GM19025 (cell line): ENCODE results near the gene NADSYN1.

Experiments
- ATAC-seq: cut with Tn5 transposase; IDR thresholded peaks from one replicate; pipeline ENCODE4 v1.9.1; 2021; ENCODE audit warnings: mild to moderate bottlenecking, low read depth, moderate library complexity; ENCODE audit not compliant: unreplicated experiment

The NADSYN1 gene

DNA sequence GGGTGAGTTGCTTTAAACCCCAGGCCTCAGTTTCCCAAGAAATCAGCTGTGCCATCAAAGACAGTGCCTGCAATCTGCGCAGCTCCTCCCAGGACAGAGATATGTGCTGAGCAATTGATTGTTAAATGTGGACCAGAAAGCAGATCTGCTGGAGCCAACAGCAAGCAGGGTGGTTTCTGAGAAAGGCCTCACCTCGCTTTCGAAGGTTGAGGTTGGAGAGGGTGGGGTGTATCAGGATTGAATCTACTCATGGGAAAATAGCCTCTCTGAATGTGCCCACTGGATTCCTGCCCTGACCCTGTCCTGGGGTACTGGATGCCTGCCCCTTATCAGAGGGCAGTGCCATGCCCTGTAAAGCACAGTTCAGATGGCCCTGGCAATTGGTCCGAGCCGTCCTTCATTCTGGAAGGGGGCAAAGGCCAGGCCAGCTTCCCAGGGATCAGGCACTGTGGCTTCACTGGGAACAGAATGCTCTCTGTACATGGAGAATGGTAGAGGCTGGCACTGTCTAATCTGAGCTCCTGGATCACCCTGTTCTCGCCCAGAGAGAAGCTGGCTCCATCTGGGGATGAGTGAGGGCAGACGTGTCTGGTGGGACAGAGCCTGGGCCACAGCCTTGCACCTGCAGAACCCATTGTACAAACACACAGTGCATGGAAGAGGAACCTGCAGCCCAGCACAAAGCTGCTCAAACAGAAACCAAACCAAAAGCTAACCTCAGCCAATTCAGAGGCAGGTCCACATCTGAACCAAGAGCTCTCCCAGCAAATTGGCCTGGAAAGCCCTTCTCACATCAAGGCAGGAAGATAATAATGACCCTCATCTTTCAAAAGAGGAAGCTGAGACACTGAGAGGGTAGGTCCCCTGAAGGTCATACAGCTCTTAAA is 20.0 kb upstream of the NADSYN1 start:
- ATAC-seq, result no peak

DNA sequence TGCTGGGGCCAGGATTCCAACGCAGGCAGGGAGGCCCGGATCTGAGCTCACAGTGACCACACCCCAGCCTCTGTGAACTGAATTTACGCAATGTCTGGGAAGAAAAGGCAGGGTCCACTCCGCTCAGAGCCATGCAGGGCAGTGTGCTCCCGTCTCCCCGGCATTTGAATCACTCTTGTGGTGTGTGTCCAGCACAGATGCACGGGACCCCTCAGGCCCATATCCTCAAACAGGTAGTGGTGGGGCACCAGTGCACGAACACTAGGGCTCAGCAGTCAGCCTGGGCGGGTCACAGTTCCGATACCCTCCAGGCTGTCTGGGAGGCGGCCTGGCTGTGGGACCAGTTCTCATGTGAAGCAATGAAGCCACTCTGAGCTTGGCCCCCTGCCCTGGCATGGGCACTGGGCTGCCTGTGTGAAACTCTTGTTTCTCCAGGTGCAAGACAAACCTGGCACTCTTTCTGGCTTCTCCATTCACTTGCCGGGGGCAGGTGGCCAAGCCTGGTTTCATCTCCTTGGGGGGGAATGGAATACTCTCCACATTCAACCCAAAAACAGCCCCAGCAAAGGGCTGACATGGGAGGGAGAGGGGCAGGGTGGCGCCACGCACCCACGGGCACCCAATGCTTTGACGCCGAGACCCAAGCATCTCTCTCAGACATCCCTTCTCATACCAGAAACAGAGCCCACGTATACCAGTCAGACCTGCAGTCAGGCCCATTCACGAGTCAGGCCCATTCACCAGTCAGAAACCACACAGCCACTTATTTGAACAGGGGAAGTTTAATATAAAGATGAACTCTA is 19.2 kb upstream of the NADSYN1 start:
- ATAC-seq, result no peak

DNA sequence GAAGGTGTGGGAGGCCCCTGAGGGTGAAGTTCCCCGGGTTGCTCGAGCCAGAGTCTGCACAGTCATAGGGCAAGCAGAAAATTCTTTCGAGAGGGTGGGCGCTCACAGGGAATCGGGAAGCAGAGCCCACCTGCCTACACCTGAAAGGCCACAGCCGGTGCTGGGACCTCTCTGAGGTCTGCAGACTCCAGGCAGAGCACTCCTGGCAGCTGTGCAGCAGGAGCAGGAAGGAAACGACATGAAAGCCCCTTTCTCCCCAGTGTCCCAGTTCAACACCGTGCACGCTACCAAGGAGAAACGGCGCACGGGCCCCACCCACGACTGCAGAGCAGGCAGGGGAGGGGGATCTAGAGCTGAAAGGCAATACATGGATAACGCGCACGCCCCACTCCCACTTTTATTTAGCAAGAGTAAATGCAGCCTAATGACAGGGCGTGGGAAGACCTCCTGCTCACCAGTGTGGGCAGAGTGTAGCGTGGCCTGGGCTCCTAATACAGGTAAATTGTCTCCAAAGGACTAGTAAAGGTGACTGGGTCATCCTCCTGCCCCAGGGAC is 18.4 kb upstream of the NADSYN1 start:
- no peak for ATAC-seq

DNA sequence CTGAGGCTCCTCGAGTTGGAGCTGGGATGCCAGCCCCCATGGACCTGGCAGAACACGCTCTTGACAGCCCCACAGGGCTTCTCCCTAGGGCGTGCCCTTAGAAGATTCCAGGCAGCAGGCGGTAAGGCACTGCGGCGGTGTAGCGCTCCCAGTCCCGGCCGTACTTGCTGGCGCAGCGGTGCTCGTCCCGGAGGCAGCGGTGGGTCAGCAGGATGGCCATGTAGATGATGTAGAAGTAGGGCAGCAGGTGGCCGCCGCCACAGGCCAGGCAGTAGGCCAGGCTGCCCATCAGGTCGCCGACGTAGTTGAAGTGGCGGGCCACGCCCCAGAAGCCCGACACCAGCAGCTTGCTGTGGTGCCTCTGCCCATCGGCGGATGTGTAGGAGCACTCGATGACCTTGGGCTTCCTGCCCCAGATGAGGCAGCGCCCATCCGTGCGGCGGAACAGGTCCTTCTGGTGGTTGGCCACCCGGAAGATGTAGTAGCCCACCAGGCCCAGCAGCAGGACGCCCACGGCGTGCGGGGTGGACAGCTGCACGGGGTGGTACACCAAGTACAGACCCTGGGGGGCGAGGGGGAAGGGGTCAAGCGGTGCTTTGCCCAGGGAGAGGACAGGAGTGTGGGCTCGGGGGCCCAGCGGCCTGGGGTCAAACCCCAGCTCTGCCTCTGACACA is 17.6 kb upstream of the NADSYN1 start:
- no peak for ATAC-seq

DNA sequence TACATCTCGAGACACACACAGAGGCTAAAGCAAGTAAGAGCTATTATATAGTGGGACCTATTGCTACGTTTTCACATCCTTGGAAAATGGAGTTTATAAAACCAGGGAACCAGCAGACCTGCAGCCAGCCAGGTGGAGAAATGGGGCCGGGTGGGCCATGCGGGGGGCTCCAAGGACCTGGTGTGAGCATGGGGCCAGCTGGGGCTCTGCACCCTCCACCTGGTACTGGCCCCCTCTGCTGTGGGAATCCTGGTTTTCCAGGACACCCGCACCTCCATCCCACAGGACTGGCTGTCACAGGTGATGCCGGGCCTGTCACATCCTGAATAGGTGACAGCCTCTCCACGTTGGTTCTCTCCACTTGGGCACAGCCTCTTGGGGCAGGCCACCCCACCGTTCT is 16.1 kb upstream of the NADSYN1 start:
- no peak for ATAC-seq

DNA sequence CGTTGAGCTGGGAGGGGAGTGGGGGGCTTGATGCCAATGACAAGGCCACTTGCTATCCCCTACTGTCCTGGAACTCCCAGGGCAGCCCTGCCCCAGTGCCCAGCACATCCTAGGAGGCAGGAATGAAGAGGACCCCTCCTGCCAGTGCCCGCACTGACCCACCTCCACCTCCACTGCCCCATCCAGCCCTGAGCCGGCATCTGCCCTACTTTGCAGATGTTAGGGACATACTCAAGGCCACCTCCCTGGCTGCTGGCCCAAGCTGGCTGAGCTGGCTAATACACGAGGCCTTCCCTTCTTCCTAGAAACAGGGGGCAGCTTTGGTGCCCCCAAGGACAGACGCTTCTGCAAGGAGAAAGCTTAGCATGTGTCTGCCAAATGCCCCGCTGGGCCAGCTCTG is 15.6 kb upstream of the NADSYN1 start:
- ATAC-seq, result no peak

DNA sequence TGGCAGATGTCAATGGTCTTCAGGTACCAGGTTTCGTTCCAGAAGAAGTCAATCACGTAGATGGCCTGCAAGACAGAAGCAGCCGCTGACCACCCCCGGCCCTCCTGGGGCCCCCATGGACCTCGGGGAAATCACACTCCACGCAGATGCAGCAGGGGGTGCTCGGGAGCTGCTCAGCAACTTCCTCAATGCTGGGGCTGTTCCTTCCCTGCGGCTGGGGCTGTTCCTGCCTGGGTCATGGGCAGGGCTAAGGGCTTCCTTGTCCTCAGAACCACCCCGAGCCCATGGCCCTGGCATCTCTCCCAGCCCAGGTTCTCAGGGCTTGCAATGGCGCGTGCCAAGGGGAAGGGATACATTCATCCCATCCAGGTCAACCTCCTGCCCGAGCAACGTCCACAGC is 15.1 kb upstream of the NADSYN1 start:
- ATAC-seq, result no peak

DNA sequence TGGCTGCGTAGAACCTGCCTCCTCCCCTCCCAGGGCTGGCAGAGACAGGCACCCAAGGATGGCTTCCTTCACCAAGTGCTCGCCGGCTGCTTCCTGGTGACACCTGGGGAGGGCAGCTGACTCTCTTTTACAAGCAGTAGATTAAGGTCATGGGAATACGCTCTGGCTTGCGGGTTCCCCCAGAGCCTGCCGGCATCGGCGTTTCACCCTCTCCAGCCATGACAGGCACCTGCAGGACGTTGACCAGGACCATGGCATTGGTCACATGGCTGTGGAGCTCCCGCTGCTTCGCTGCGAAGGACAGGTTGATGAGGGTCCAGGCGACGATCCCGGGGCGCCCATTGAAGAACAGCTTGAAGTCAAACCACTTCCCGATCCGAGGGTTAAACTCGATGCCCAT is 14.4 kb upstream of the NADSYN1 start:
- ATAC-seq, result no peak

DNA sequence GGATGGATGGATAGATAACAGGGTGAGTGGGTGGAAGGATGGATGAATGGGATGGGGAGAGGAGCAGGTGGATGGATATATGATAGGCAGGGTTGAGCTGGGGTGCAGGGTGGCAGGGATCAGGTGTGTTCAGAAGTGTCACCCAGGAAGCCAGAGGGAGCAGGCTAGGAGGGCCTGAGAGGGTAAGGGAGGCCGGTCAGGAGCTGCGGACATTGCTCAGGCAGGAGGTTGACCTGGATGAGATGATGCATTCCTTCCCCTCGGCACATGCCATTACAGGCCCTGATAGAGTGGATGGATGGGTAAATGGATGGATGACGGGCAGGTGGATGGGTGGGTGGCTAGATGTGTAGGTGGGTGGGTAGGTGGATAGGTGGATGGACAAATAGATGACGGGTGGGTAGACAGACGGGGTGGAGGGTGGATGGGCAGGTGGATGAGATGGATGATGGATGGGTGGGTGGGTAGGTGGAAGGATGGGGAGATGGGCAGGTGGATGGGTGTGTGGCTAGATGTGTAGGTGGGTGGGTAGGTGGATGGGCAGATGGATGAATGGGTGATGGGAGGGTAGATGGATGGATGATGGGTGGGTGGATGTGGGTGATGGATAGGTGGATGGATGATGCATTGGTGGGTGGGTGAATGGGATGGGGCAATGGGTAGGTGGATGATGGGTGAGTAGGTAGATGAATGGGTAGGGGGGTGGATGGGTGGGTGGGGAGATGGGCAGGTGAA is 12.8 kb upstream of the NADSYN1 start:
- no peak for ATAC-seq

DNA sequence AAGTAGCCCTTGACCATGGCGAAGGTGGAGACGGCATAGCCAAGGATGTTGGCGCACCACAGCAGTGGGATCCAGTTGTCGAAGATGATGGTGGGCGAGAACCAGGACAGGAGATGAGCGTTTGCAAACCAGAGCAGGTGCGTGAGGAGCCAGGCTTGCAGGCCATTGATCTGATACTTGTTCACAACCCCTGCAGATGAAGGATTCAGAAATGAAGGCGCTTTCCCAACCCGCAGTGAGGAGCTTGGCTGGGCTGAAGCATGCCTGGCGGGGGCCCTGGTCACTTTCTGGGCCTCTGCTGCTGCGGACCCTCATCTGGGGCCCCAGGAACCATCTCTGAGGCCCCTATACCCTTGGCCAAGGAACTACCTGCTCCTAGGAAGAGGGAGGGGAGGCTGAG is 11.8 kb upstream of the NADSYN1 start:
- ATAC-seq, result no peak

DNA sequence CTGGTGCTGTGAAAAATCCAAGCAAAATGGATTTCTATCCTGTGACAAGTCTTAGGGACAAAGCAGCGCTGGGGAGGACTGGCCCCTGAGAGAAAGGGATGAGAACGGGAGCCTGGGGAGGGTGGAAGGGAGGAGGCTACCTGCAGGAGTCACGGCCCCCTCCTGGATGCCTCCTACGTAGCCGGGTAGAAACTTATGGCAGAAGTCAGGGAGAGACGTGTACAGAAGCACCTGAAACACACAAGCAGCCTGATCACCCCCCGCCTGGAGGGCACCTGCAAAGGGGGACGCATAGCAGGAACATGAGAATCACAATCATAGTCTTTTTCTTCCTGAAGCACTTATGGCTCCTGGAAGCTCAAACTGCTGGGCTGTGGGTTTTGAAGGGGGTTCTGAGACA is 10.9 kb upstream of the NADSYN1 start:
- no peak for ATAC-seq

DNA sequence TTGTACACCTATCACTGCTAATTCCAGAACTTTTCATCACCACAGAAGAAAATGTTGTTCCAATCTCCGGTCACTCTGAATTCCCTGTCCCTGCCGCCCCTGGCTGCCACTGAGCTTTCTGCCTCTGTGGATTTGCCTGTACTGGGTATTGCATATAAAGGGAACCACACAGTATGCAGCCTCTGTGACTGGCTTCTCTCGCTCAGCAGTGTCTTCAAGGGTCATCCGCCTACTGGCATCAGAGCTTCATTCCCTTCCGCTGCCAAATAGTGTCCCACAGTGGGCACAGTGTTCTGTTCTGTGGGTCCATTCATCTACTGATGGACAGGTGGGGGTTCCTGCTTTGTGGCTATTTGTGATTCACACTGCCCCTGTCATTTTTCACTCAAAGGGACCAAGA is 10.1 kb upstream of the NADSYN1 start:
- no peak for ATAC-seq

DNA sequence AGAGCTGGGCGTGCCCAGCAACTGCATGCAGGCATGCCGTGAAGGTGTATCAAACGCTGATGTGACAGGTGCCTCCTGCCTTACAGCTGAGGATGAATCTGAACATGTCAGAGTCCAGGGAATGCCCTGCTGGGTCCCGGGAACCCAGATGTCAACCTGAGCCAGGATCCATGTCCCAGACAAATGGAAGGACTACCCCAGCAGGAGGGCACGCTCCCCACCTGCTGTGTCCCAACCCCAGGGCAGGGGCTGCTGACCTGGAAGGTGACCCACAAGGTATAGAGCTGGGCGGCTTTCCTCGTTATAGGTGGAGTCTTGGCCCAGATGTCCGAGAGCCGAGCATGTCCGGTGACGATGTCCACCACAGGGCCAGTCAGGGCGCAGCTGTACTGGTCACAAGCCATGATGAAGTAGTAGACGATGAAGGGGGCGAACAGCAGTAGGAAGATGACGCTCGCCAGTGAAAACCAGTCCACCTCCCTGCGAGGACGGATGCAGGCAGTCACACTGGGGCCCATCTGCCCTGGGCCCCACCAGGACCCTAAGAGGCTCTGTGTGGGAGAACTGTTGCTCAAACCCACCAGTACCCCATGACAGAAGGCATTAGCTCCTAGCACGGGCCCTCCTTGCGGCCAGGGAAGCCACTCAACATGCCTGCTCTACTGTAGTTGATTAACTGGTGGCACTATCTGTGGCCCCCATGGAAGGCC is 9.1 kb upstream of the NADSYN1 start:
- no peak for ATAC-seq

DNA sequence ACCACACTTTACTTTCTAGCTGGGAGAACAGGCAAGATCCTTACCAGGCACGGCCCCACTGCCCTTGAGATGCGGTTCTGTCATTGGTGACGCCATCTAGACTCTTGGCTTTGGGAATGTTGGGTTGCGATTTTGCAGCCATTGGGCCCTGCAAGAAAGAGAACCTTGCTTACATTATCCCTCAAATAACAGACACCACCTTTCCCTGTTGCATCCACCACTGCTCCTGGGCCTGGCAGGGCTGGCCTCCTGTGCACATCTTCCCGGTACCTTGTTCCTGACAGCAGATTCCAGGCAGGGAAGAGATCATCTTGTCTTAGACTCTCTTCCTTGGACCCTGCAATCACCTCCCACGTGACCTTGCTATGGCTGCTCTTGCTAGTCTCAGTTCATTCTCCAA is 8.2 kb upstream of the NADSYN1 start:
- ATAC-seq, result no peak

DNA sequence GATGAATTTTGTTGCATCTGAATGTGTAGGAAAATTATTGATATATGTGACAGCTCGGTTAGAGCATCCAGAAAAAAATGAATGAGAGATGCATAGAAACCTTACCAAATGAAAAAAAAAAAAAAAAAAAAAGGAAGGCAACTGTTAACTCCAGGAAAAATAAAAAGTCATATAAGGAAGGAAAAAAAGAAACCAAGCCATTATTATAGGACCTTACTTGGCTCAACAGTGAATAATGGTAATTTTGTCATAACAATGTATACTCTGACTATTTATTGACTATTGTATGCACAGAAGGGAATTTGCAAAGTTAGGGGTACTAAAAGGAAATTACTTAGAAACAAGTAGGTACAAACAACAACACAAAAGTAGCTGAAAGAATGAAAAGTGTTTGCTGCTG is 6.9 kb upstream of the NADSYN1 start:
- ATAC-seq, result no peak

DNA sequence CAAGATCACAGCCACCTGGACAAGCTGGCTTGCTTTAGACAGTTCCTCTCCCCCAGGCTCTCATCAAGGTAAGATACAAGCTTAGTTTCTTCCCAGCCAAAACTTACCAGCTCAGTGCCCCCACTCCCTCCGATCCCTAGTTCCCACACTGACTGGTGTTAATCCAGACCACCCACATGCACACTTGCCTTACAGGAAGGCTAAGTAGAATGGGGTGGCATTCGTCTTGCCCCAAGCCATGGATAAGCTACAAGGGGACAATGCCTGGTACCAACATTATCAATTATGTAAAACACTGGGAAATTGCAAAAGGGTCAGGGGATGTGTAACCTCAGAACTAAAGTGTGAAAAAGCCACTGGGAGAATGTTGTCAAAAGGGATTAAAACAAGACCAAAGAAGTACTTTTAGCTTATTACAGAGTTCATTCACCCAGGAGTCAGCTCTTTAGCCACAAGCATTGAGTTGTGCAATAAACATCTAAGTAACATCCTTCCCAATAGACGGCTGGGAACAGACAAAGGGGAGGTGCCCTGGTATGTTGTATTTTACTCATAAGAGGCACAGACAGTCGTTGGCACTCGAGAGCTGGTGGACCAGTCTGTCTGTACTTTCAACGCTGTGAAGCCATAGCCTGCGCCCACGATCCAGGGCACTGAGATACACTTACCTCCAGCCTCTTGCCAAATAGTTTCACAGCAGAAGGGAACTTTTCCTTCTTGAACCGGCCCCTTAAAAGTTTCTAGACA is 5.9 kb upstream of the NADSYN1 start:
- no peak for ATAC-seq

DNA sequence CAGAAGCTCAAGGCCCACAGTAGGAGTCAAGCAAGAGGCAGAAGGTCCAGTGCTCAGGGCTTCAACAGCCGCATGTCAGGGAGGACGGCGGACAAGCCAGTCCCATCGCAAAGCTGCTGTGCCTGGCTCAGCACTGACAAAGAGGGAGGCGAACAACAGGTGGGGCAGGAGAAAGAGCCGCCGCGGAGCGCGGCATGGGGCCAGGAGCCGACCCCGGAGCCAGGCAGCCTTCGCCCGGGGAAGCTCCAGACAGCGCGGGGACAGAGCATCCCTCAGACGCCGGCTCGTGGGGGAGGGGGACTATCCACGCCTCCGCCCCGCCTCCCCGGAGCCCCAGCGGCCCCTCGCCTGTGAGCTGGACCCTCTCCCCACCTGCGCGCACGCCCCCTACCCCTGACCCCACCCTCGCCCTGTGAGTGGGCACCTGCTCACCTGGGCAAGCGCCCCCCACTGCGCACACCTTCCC is 5.2 kb upstream of the NADSYN1 start:
- ATAC-seq, result no peak

DNA sequence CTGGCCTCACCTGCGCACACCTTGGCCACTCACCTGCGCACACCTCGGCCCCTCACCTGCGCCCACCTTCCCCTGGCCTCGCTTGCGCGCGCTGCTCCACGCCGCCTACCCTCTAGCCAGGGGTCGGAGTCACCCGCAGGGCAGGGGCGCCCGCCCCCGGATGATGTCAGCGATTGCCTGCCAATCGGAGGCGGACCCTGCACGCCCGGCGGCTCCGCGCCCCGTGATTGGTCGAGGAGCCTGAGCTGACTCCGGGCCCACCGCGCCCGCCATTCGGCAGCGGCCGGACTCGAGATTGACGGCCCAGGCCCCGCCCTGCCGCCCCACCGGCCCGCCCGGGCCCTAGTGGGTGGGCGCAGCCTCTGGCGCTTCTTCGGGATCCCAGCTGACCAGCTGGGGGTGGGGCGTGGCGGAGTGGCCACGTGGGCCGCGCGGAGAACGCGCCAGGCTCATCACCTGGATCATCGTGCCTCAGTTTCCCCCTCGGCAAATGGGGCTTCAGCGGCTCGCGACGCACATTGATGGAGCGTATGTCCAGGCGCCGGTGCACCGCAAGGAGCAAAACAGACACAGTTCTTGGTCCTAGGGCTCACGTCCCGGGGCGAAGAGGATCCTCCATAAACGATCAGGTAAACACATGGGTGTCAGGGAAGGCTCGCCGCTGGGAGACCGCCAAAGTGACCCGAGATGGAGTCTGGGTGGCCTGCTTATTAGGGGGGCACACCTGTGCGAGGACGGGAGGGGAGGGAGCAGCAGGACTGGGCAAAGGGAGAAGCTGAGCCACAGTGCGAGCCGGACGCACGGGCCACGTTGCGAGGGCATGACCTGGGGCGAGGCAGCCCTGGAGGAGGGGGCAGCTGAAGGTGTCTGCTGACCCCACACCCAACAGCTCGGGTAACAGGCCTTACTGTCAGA is 4.5 kb upstream of the NADSYN1 start, which contains the start of gene DHCR7:
TSS of gene DHCR7 (minus strand) at position 137 of the 915 bp plus-strand sequence. CDS start 3,441 bp downstream, outside the sequence.
- ATAC-seq, result peak; percentile 84
